GM13976 (cell line): ENCODE data around the gene SMARCA1.

Experiments used
- DNase-seq: peaks from one replicate; pipeline ENCODE4 v3.0.0; 2012; ENCODE audit warnings: low spot score
- CTCF ChIP-seq: IDR thresholded peaks from 2 replicates; pipeline ENCODE4 v1.5.1; 2012; ENCODE audit warnings: borderline replicate concordance, mild to moderate bottlenecking; ENCODE audit not compliant: insufficient read depth; ENCODE audit errors: extremely low read depth, missing control alignments, control extremely low read depth
- in situ Hi-C: fragments of 300-500 bp; cut with MboI; formaldehyde crosslinking; loops from one replicate; pipeline ENCODE4 v1.12.0; 2022; ENCODE audit warnings: low sequenced_read_pairs, mixed read lengths, inconsistent platforms; ENCODE audit not compliant: unreplicated experiment

SMARCA1 gene

GRCh38 chrX:129530410-129530809 is 7.1 kb upstream of the SMARCA1 start:
- TF ChIP-seq CTCF: no peak
- in situ Hi-C loops: no loop called here
- no peak for DNase-seq

DNA sequence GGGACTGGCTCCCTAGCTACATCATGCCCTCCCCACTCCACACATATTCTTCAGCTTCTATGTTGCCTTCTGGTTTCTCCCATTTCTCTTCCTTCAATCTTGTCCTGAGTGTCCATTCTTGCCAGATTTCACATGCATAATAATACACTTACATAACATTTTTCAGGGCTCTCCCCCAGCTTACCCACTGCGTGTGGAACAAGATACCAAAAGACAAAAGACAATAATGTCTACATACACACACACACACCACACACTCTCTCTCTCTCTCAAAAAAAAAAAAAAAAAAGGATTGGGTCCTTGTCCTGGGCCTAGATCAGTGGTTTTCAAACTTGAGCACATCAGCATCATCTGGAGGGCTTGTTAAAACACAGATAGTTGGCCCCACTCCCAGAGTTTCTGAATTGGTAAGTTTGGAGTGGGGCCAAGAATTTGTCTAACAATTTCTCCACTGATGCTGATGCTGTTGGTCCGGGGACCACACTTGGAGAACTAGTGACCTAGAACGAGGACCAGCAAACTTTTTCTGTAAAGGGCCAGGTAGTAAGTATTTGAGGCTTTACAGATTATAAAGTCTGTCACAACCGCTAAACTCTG is 6.5 kb upstream of the SMARCA1 start:
- no peak for DNase-seq
- in situ Hi-C loops: no loop called here
- no peak for TF ChIP-seq CTCF

DNA sequence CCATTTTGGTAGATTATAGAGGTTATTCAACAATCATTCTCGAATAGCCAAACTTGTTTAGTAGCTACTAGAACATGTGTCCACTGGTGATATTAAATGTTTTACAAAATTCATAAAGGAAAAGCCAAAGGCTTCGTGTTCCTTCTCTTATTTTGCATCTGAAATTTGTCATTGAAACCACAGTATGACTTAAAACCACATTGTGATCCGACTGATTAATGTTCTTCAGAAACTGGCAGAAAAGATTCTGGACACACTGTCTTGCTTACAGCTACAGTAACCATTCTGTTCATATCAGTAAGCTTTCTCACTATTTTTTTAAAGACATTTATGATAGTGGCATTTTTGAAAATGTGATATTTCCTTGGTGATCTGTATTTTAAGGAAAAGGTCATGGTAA is 2.6 kb upstream of the SMARCA1 start:
- in situ Hi-C loops: no loop called here
- no peak for TF ChIP-seq CTCF
- no peak for DNase-seq

GRCh38 chrX:129525162-129525561 is 1.9 kb upstream of the SMARCA1 start:
- TF ChIP-seq CTCF: no peak

DNA sequence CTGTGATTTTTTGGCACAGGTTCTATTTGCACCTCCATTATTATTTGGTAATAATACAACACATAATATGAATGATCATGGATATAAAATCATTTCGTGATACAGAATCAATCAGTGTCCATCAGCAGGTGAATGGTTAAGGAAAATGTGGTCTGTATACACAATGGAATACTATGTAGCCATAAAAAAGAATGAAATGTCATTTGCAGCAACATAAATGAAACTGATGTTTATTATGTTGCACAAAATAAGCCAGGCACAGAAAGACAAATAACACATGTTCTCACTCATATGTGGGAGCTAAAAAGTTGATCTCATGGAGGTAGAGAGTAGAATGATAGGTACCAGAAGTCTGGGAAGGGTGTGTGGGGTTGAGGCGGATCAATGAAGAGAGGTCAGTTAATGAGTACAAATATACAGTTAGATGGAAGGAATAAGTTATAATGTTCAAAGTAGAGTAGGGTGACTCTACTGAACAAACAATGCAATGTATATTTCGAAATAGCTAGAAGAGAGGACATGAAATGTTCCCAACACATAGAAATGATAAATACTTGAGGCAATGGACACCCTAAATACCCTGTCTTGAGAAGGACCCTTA is 1.1 kb upstream of the SMARCA1 start:
- no peak for DNase-seq
- no peak for TF ChIP-seq CTCF

More at GRCh38 chrX:129525162-129525561, 1.9 kb upstream of the SMARCA1 start:
- in situ Hi-C loops: no loop called here
- no peak for DNase-seq

GRCh38 chrX:129522184-129523078 is 859 bp downstream of the SMARCA1 start:
- no peak for TF ChIP-seq CTCF
- in situ Hi-C loops: no loop called here
- DNase-seq: peak; percentile 27

More for the DNA sequence above, 1.1 kb upstream of the SMARCA1 start:
- in situ Hi-C loops: no loop called here
